ENCODE data around the gene JUNB. TPM values are rescaled to one million over a fixed set of nuclear protein-coding genes. Genes with fewer than 3 reads are reported as not detected.

Gene JUNB
- total RNA-seq, 1 experiment from 2014 or later = 6.6 TPM

DNA sequence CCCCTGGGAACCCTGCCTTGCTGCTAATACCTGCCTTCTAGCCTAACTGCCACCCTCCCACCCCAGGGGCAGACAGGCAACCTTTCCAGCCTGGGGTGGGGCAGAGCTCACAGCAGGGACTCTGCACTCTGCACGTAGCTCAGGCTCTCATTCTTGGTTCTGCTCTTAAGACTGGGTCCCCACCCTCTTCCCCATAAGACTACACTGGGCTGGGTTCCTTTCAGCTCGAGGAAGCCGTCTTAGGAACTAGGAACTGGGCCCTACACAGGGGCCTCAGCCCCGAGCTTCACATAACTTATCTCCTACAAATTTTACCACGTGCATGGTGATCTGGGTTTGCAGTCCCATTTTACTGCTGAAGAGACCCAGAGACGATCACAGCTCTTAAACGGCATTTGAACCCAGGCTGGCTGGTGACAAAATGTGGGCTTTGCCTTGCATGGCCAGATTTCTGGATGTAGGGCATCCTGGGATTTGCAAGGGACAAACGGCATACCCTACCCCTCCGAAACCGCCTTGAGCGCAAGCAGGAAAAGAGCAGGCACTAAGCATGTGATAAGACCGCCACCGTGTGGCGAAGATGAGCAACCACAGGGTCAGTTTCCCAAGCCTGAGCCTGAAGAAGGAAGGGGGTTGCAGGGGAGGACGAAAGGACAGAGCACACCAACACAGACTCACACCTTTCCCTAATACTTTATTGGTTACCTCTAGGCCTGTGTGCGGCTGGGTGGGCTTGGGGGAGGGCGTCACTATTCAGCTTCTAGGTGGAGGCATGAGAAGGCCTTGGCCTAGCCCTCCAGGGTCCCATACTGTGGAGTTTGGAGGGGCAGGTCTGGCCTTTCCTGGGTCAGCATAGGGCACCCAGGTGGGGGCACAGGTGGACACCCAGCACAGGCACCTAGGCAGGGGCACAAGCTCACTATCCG is 5.1 kb downstream of the JUNB start:
- H3K4me1 Mint-ChIP-seq = peaks cover 26% of the 10 kb centered on the region
- peaks cover 19% of the 10 kb centered on the region for H3K36me3 Mint-ChIP-seq
- H3K9me3 Mint-ChIP-seq = no peaks in the 10 kb centered on the region
- CTCF ChIA-PET = interaction anchor here (0.5 to 14.0 kb wide), 20 partner anchors 10 to 138 kb away, joined by 3 to 341 read pairs (median 6); partner anchors contain the start of genes RNASEH2A and TRIR
- ATAC-seq (peak; percentile 67), DNase-seq (ENCODE audit: low spot score) (peak; percentile 86)
- POLR2A ChIA-PET = interaction anchor here (0.6 to 1.7 kb wide), 5 partner anchors 18 to 917 kb away, joined by 3 to 12 read pairs (median 3); no protein-coding TSS in a partner anchor
- peaks cover 25% of the 10 kb centered on the region for H3K27me3 Mint-ChIP-seq (ENCODE audit: low read depth)
- peak overlapping the region; percentile 96 for H3K27ac Mint-ChIP-seq
- peak overlapping the region; percentile 43; the same call in 1 of the 2 replicates for H3K4me3 Mint-ChIP-seq
- TF ChIP-seq NFE2L1 (CRISPR knock-in tag; IDR thresholded peaks at IDR 0.05) (no peak), MYBL2 (CRISPR knock-in tag; IDR thresholded peaks at IDR 0.05) (no peak), JAZF1 (CRISPR knock-in tag; IDR thresholded peaks at IDR 0.05) (no peak), RORB (CRISPR knock-in tag; IDR thresholded peaks at IDR 0.05) (no peak), JUN (CRISPR knock-in tag; IDR thresholded peaks at IDR 0.05) (no peak), ETV6 (CRISPR knock-in tag; IDR thresholded peaks at IDR 0.05) (peak; percentile 63; the same call in 1 of the 2 replicates), GABPB1 (CRISPR knock-in tag; IDR thresholded peaks at IDR 0.05) (no peak), FOXJ3 (CRISPR knock-in tag; IDR thresholded peaks at IDR 0.05; ENCODE audit: borderline replicate concordance) (no peak), FOXP1 (CRISPR knock-in tag; IDR thresholded peaks at IDR 0.05; ENCODE audit: borderline replicate concordance) (no peak), ELF4 (CRISPR knock-in tag; IDR thresholded peaks at IDR 0.05; ENCODE audit: low read depth) (no peak), ZNF423 (CRISPR knock-in tag; IDR thresholded peaks at IDR 0.05) (no peak), TEAD4 (CRISPR knock-in tag; IDR thresholded peaks at IDR 0.05) (0 out of 2 replicates have a peak, but pooled peaks have one; percentile 34), NR1H2 (CRISPR knock-in tag; IDR thresholded peaks at IDR 0.05) (no peak), TP53 (CRISPR knock-in tag; IDR thresholded peaks at IDR 0.05) (no peak), RELA (CRISPR knock-in tag; IDR thresholded peaks at IDR 0.05; ENCODE audit: borderline replicate concordance) (no peak), TEAD1 (CRISPR knock-in tag; IDR thresholded peaks at IDR 0.05) (peak; percentile 74; the same call in 1 of the 2 replicates)
- TF ChIP-seq, protein P1, sequence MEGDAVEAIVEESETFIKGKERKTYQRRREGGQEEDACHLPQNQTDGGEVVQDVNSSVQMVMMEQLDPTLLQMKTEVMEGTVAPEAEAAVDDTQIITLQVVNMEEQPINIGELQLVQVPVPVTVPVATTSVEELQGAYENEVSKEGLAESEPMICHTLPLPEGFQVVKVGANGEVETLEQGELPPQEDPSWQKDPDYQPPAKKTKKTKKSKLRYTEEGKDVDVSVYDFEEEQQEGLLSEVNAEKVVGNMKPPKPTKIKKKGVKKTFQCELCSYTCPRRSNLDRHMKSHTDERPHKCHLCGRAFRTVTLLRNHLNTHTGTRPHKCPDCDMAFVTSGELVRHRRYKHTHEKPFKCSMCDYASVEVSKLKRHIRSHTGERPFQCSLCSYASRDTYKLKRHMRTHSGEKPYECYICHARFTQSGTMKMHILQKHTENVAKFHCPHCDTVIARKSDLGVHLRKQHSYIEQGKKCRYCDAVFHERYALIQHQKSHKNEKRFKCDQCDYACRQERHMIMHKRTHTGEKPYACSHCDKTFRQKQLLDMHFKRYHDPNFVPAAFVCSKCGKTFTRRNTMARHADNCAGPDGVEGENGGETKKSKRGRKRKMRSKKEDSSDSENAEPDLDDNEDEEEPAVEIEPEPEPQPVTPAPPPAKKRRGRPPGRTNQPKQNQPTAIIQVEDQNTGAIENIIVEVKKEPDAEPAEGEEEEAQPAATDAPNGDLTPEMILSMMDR (IDR thresholded peaks at IDR 0.05) = peak; percentile 84
- TF ChIP-seq, protein P2, sequence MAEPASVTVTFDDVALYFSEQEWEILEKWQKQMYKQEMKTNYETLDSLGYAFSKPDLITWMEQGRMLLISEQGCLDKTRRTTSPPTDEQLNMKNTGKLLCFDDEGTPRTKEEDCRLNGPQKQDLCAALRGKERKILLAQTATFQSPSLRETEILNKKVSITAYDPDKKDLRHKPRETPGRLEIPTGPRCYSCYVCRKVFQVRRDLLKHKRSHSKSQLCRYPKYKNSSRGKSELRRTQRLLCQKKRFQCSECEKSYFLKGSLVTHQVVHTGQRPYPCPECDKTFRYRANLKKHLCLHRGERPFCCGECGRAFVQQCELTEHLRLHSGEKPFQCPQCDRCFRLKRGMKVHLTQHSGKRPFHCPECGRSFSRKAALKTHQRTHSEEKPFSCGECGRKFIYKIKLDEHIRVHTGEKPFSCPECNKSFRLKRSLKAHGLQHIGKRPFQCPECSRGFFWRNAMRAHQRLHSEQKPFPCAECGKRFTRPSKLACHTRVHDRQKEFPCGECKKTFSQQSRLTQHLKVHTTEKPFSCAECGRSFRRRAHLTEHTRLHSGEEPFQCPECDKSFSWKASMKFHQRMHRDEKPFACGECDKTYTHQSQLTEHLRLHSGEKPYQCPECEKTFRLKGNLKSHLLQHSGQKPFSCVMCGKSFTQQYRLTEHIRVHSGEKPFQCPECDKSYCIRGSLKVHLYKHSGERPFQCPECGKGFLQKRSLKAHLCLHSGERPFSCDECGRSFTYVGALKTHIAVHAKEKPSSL (CRISPR knock-in tag; conservative IDR thresholded peaks at IDR 0.05) = no peak
- TF ChIP-seq, protein P3, sequence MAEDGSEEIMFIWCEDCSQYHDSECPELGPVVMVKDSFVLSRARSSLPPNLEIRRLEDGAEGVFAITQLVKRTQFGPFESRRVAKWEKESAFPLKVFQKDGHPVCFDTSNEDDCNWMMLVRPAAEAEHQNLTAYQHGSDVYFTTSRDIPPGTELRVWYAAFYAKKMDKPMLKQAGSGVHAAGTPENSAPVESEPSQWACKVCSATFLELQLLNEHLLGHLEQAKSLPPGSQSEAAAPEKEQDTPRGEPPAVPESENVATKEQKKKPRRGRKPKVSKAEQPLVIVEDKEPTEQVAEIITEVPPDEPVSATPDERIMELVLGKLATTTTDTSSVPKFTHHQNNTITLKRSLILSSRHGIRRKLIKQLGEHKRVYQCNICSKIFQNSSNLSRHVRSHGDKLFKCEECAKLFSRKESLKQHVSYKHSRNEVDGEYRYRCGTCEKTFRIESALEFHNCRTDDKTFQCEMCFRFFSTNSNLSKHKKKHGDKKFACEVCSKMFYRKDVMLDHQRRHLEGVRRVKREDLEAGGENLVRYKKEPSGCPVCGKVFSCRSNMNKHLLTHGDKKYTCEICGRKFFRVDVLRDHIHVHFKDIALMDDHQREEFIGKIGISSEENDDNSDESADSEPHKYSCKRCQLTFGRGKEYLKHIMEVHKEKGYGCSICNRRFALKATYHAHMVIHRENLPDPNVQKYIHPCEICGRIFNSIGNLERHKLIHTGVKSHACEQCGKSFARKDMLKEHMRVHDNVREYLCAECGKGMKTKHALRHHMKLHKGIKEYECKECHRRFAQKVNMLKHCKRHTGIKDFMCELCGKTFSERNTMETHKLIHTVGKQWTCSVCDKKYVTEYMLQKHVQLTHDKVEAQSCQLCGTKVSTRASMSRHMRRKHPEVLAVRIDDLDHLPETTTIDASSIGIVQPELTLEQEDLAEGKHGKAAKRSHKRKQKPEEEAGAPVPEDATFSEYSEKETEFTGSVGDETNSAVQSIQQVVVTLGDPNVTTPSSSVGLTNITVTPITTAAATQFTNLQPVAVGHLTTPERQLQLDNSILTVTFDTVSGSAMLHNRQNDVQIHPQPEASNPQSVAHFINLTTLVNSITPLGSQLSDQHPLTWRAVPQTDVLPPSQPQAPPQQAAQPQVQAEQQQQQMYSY (CRISPR knock-in tag; IDR thresholded peaks at IDR 0.05) = peak; percentile 68
- TF ChIP-seq, protein P4, sequence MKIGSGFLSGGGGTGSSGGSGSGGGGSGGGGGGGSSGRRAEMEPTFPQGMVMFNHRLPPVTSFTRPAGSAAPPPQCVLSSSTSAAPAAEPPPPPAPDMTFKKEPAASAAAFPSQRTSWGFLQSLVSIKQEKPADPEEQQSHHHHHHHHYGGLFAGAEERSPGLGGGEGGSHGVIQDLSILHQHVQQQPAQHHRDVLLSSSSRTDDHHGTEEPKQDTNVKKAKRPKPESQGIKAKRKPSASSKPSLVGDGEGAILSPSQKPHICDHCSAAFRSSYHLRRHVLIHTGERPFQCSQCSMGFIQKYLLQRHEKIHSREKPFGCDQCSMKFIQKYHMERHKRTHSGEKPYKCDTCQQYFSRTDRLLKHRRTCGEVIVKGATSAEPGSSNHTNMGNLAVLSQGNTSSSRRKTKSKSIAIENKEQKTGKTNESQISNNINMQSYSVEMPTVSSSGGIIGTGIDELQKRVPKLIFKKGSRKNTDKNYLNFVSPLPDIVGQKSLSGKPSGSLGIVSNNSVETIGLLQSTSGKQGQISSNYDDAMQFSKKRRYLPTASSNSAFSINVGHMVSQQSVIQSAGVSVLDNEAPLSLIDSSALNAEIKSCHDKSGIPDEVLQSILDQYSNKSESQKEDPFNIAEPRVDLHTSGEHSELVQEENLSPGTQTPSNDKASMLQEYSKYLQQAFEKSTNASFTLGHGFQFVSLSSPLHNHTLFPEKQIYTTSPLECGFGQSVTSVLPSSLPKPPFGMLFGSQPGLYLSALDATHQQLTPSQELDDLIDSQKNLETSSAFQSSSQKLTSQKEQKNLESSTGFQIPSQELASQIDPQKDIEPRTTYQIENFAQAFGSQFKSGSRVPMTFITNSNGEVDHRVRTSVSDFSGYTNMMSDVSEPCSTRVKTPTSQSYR (CRISPR knock-in tag; IDR thresholded peaks at IDR 0.05) = no peak
- TF ChIP-seq, protein P5, sequence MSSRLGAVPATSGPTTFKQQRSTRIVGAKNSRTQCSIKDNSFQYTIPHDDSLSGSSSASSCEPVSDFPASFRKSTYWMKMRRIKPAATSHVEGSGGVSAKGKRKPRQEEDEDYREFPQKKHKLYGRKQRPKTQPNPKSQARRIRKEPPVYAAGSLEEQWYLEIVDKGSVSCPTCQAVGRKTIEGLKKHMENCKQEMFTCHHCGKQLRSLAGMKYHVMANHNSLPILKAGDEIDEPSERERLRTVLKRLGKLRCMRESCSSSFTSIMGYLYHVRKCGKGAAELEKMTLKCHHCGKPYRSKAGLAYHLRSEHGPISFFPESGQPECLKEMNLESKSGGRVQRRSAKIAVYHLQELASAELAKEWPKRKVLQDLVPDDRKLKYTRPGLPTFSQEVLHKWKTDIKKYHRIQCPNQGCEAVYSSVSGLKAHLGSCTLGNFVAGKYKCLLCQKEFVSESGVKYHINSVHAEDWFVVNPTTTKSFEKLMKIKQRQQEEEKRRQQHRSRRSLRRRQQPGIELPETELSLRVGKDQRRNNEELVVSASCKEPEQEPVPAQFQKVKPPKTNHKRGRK (CRISPR knock-in tag; IDR thresholded peaks at IDR 0.05; ENCODE audit: borderline replicate concordance) = no peak
- TF ChIP-seq, protein P6, sequence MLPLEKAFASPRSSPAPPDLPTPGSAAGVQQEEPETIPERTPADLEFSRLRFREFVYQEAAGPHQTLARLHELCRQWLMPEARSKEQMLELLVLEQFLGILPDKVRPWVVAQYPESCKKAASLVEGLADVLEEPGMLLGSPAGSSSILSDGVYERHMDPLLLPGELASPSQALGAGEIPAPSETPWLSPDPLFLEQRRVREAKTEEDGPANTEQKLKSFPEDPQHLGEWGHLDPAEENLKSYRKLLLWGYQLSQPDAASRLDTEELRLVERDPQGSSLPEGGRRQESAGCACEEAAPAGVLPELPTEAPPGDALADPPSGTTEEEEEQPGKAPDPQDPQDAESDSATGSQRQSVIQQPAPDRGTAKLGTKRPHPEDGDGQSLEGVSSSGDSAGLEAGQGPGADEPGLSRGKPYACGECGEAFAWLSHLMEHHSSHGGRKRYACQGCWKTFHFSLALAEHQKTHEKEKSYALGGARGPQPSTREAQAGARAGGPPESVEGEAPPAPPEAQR (CRISPR knock-in tag; IDR thresholded peaks at IDR 0.05) = no peak

Measured in WTC11 (cell line).